K562 (cell line): ENCODE data around the gene PGBD1. TPM values are rescaled to one million over a fixed set of nuclear protein-coding genes. Genes with fewer than 3 reads are reported as not detected.

Experiments used
- ARHGAP35 ChIP-seq: fragments of 450-650 bp; IDR thresholded peaks from 2 replicates; pipeline ENCODE4 v1.6.1; 2018; ENCODE audit not compliant: partially characterized antibody
- EP300 ChIP-seq: IDR thresholded peaks from 2 replicates; pipeline ENCODE4 v1.6.1; 2012; ENCODE audit warnings: low read length, improper control_type of control experiment
- LEF1 ChIP-seq: fragments of 450-650 bp; IDR thresholded peaks from 2 replicates; pipeline ENCODE4 v1.6.1; 2016; ENCODE audit warnings: mild to moderate bottlenecking
- MYC ChIP-seq, 2 experiments: fragments of 250-450 bp in 1 of 2; sonication (Bioruptor Pico) in 1 of 2; IDR thresholded peaks; 2 replicates each; pipeline versions ENCODE4 v1.5.1 to v1.6.1; 2012 to 2021; ENCODE audit warnings: low read depth in 2 of 2, borderline replicate concordance in 1 of 2, improper control_type of control experiment in 1 of 2, low read length in 1 of 2, mild to moderate bottlenecking in 1 of 2, moderate library complexity in 1 of 2
- NCOR1 ChIP-seq: fragments of 450-650 bp; IDR thresholded peaks from 2 replicates; pipeline ENCODE4 v1.6.1; 2016; ENCODE audit warnings: mild to moderate bottlenecking, moderate library complexity
- POLR3A ChIP-seq: IDR thresholded peaks from 2 replicates; pipeline ENCODE4 v1.6.1; 2011; ENCODE audit warnings: borderline replicate concordance, mild to moderate bottlenecking, moderate library complexity; ENCODE audit not compliant: insufficient read length, insufficient read depth; ENCODE audit errors: extremely low read depth
- PRPF4 ChIP-seq: fragments of 200-400 bp; formaldehyde crosslinking; IDR thresholded peaks from one replicate; pipeline ENCODE4 v1.6.1; 2017; ENCODE audit warnings: low read length, low read depth, mild to moderate bottlenecking; ENCODE audit not compliant: insufficient read depth, poor library complexity, severe bottlenecking
- PTBP1 ChIP-seq: fragments of 200-400 bp; formaldehyde crosslinking; IDR thresholded peaks from 2 replicates; pipeline ENCODE4 v1.6.1; 2017; ENCODE audit warnings: low read depth, low read length
- RAD51 ChIP-seq: fragments of 450-650 bp; IDR thresholded peaks from 2 replicates; pipeline ENCODE4 v1.7.1; 2016; ENCODE audit warnings: low read depth, mild to moderate bottlenecking, borderline replicate concordance
- RBM14 ChIP-seq: fragments of 200-400 bp; formaldehyde crosslinking; IDR thresholded peaks from 2 replicates; pipeline ENCODE4 v1.6.1; 2018; ENCODE audit warnings: low read depth, mild to moderate bottlenecking, low read length, moderate library complexity, borderline replicate concordance; ENCODE audit not compliant: insufficient read depth
- RFX5 ChIP-seq: IDR thresholded peaks from 2 replicates; pipeline ENCODE4 v1.6.1; 2011; ENCODE audit warnings: low read depth, mild to moderate bottlenecking, improper control_type of control experiment, low read length
- SRSF1 ChIP-seq: fragments of 200-400 bp; formaldehyde crosslinking; IDR thresholded peaks from 2 replicates; pipeline ENCODE4 v1.6.1; 2017; ENCODE audit warnings: mild to moderate bottlenecking, low read depth, low read length, moderate library complexity
- STAT5A ChIP-seq: IDR thresholded peaks from 2 replicates; pipeline ENCODE4 v1.6.1; 2012; ENCODE audit warnings: low read length, inconsistent platforms, borderline replicate concordance
- TCFL5 ChIP-seq: fragments of 250-450 bp; sonication (Bioruptor Pico); conservative IDR thresholded peaks from 2 replicates; pipeline ENCODE4 v1.6.1; 2021; ENCODE audit warnings: mild to moderate bottlenecking, moderate library complexity, matching md5 sums
- ZNF121 ChIP-seq: sonication (generic); formaldehyde crosslinking; conservative IDR thresholded peaks from 2 replicates; pipeline ENCODE4 v1.8.0; 2022; ENCODE audit warnings: missing genetic modification reagents
- ZNF75A ChIP-seq: fragments of 450-650 bp; formaldehyde crosslinking; IDR thresholded peaks from 2 replicates; pipeline ENCODE4 v1.4.0; 2020; ENCODE audit warnings: mild to moderate bottlenecking
- polyA plus RNA-seq, 8 experiments: library from polyadenylated mRNA; depleted of rRNA in 4 of 8; stranded (reverse) in 5 of 8; unstranded in 3 of 8; fragments of >200 nt; fragmentation: Nextera tagmentation in 2 of 8; fragmentation: Illumina TruSeq in 1 of 8; extraction: Ambion mirVana in 2 of 8; extraction: Trizol in 1 of 8; gene quantifications; 2 replicates each; pipeline versions ENCODE4 v1.2.1 to v1.2.3, GENCODE V29; 2011 to 2014; ENCODE audit warnings: inconsistent platforms in 1 of 8, missing spikeins in 1 of 8
- total RNA-seq, 7 experiments: library from RNA; depleted of rRNA in 6 of 7; stranded (reverse); fragments of >200 nt in 6 of 7; fragmentation: Illumina TruSeq in 2 of 7; extraction: Trizol in 2 of 7; gene quantifications; 2 replicates each; pipeline versions ENCODE4 v1.2.1 to v1.2.3, GENCODE V29; 2011 to 2021; ENCODE audit warnings: low replicate concordance in 1 of 7
- TF ChIP-seq, protein P1 (sequence below), 2 experiments: IDR thresholded peaks; 2 replicates each; pipeline ENCODE4 v1.6.1; 2012; ENCODE audit warnings: improper control_type of control experiment in 2 of 2, low read depth in 2 of 2, low read length in 2 of 2, borderline replicate concordance in 1 of 2
- TF ChIP-seq, protein P2 (sequence below): sonication (generic); formaldehyde crosslinking; IDR thresholded peaks from 2 replicates; pipeline ENCODE4 v1.8.0; 2022; ENCODE audit warnings: missing genetic modification reagents, mild to moderate bottlenecking, borderline replicate concordance
- TF ChIP-seq, protein P3 (sequence below): fragments of 450-650 bp; IDR thresholded peaks from 2 replicates; pipeline ENCODE4 v1.6.1; 2016; ENCODE audit warnings: borderline replicate concordance

PGBD1 gene
- total and polyA plus RNA-seq, 9 of the 15 experiments (the other 6 are each of a cell fraction or from before 2014, with no cell fraction given), result 3.3 to 9.0 (median 7.3) TPM

- peak; percentile 36; the same call in 1 of the 2 replicates for TF ChIP-seq LEF1
- TF ChIP-seq POLR3A, result no peak
- TF ChIP-seq STAT5A, result peak; percentile 56; the same call in 1 of the 2 replicates
- no peak for TF ChIP-seq PTBP1
- no peak for TF ChIP-seq RAD51
- no peak for TF ChIP-seq RFX5
- no peak for TF ChIP-seq PRPF4
- TF ChIP-seq, protein P1, sequence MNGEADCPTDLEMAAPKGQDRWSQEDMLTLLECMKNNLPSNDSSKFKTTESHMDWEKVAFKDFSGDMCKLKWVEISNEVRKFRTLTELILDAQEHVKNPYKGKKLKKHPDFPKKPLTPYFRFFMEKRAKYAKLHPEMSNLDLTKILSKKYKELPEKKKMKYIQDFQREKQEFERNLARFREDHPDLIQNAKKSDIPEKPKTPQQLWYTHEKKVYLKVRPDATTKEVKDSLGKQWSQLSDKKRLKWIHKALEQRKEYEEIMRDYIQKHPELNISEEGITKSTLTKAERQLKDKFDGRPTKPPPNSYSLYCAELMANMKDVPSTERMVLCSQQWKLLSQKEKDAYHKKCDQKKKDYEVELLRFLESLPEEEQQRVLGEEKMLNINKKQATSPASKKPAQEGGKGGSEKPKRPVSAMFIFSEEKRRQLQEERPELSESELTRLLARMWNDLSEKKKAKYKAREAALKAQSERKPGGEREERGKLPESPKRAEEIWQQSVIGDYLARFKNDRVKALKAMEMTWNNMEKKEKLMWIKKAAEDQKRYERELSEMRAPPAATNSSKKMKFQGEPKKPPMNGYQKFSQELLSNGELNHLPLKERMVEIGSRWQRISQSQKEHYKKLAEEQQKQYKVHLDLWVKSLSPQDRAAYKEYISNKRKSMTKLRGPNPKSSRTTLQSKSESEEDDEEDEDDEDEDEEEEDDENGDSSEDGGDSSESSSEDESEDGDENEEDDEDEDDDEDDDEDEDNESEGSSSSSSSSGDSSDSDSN (IDR thresholded peaks at IDR 0.05; ENCODE audit: borderline replicate concordance in 1 of 2, low read depth in 2 of 2, low read length in 2 of 2), result no peak
- no peak for TF ChIP-seq ZNF75A (CRISPR knock-in tag)
- TF ChIP-seq MYC (IDR thresholded peaks at IDR 0.05; ENCODE audit: low read depth, low read length), result peak; percentile 79
- no peak for TF ChIP-seq MYC (CRISPR knock-in tag; IDR thresholded peaks at IDR 0.05; ENCODE audit: borderline replicate concordance, low read depth)
- no peak for TF ChIP-seq RBM14
- TF ChIP-seq SRSF1, result no peak
- peak; percentile 43 for TF ChIP-seq NCOR1
- no peak for TF ChIP-seq ARHGAP35
- TF ChIP-seq TCFL5 (CRISPR knock-in tag), result no peak
- no peak for TF ChIP-seq ZNF121 (CRISPR knock-in tag)
- peak; percentile 43; the same call in 1 of the 2 replicates for TF ChIP-seq EP300
- TF ChIP-seq, protein P2, sequence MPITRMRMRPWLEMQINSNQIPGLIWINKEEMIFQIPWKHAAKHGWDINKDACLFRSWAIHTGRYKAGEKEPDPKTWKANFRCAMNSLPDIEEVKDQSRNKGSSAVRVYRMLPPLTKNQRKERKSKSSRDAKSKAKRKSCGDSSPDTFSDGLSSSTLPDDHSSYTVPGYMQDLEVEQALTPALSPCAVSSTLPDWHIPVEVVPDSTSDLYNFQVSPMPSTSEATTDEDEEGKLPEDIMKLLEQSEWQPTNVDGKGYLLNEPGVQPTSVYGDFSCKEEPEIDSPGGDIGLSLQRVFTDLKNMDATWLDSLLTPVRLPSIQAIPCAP (CRISPR knock-in tag), result no peak
- TF ChIP-seq, protein P3, sequence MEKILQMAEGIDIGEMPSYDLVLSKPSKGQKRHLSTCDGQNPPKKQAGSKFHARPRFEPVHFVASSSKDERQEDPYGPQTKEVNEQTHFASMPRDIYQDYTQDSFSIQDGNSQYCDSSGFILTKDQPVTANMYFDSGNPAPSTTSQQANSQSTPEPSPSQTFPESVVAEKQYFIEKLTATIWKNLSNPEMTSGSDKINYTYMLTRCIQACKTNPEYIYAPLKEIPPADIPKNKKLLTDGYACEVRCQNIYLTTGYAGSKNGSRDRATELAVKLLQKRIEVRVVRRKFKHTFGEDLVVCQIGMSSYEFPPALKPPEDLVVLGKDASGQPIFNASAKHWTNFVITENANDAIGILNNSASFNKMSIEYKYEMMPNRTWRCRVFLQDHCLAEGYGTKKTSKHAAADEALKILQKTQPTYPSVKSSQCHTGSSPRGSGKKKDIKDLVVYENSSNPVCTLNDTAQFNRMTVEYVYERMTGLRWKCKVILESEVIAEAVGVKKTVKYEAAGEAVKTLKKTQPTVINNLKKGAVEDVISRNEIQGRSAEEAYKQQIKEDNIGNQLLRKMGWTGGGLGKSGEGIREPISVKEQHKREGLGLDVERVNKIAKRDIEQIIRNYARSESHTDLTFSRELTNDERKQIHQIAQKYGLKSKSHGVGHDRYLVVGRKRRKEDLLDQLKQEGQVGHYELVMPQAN, result no peak
Measured at GRCh38 chr6:28343898-28344677, 62.7 kb downstream of the PGBD1 start (continued).
